Sigmoid colon (tissue), 4 donors: ENCODE results near the gene FBXW5.

Experiments used
- CTCF ChIP-seq, 4 experiments: fragments of 450-650 bp in 3 of 4; fragments of 200-600 bp in 1 of 4; IDR thresholded peaks; one replicate each; pipeline ENCODE4 v1.5.1; 2016 to 2019; ENCODE audit warnings: antibody characterized with exemption in 4 of 4, mild to moderate bottlenecking in 3 of 4, moderate library complexity in 2 of 4
- EP300 ChIP-seq, 4 donors: sonication (generic); formaldehyde crosslinking; IDR thresholded peaks; one replicate each; pipeline ENCODE4 v1.6.1; 2017; ENCODE audit warnings: antibody characterized with exemption in 4 of 4
- POLR2A ChIP-seq, 2 donors: fragments of 450-650 bp; IDR thresholded peaks; one replicate each; pipeline ENCODE4 v1.6.1; 2016; ENCODE audit warnings: antibody characterized with exemption in 2 of 2, mild to moderate bottlenecking in 2 of 2, moderate library complexity in 2 of 2
- POLR2AphosphoS5 ChIP-seq, 4 donors: sonication (generic); formaldehyde crosslinking; IDR thresholded peaks; one replicate each; pipeline ENCODE4 v1.6.1; 2017; ENCODE audit warnings: antibody characterized with exemption in 4 of 4

- TF ChIP-seq CTCF (IDR thresholded peaks at IDR 0.05) (peak; percentile 94 to 99 (median 96)), EP300 (IDR thresholded peaks at IDR 0.05) (no peak), POLR2A (IDR thresholded peaks at IDR 0.05) (no peak), POLR2AphosphoS5 (IDR thresholded peaks at IDR 0.05) (peak in 3 of 4 donors; percentile 49 to 67 (median 56))
These were observed at the start of gene FBXW5, which contains the start of gene C8G for GRCh38 chr9:136944519-136945332.
